ENCODE measurements around the gene RPTOR.

Gene RPTOR

DNA sequence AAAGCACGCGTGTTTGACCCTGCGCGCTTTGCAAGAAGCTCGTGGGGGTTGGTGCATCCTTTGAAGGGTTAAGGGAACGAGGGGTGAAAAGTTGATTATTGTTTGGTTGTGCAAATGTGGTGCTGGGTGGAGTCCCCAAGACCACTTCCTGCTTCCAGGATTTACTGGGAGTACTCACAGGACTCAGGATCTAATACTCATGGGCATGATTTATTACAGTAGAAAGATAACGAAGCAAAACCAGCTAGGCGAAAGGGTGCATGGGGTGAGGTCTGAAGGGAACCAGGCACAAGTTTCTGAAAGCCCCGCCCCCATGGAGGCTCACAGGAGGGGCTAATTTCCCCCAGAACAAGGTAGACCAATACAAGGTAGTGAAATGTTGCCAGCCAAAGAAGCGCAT lies 58.8 kb downstream of the RPTOR start:
- H3K27ac ChIP-seq (ENCODE audit: low read length) = no peak overlapping the region
- H3K27me3 ChIP-seq (ENCODE audit: control insufficient read depth, insufficient read depth, low read length) = no peaks in the 10 kb centered on the region; the same call in 1 of the 2 replicates
- no peaks in the 10 kb centered on the region for H3K4me1 ChIP-seq (ENCODE audit: control insufficient read depth, insufficient read depth, low read length)
- H3K9me3 ChIP-seq (ENCODE audit: control insufficient read depth, insufficient read depth, low read length) = no peaks in the 10 kb centered on the region
- no peaks in the 10 kb centered on the region for H3K36me3 ChIP-seq (ENCODE audit: control insufficient read depth, insufficient read depth, low read length)
- 100% methylated on average over 1 of the region's 10 CpGs for WGBS (ENCODE audit: insufficient coverage, insufficient read length)
- H3K4me3 ChIP-seq (ENCODE audit: low read length) = no peak overlapping the region
- DNase-seq (ENCODE audit: low read depth, low spot score) = no peak

DNA sequence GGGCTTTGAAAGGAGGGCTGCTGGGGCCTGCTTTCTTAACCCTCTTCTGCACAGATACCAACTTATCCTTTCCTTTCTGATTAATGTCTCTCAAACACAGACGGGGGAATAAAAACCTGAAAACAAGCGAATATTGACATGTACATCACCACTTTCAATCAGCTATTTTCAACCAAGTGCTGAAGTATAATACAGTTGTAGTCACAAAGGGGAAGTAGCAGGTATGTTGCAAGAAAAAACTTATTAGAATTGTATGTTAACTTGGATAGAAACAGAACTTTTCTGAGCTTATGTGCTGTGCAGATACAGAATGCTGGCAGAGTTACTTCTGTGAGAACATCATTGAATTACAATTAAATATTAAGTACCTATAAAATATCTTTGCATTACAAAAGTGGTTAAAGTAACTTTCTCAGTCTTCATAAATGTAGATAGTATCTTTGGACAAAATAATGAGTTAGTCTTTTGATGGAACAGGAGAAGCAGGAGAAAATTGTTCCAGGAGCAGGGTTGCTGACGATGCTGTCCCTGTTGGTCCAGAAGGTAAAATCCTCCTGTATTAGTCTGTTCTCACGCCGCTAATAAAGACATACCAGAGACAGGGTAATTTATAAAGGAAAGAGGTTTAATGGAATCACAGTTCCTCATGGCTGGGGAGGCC lies 59.5 kb downstream of the RPTOR start:
- H3K27ac ChIP-seq (ENCODE audit: low read length) = no peak overlapping the region
- WGBS (ENCODE audit: insufficient coverage, insufficient read length) = no CpG with 5 or more reads among the region's 5 CpGs
- no peak for DNase-seq (ENCODE audit: low read depth, low spot score)
- no peaks in the 10 kb centered on the region for H3K4me1 ChIP-seq (ENCODE audit: control insufficient read depth, insufficient read depth, low read length)
- H3K36me3 ChIP-seq (ENCODE audit: control insufficient read depth, insufficient read depth, low read length) = no peaks in the 10 kb centered on the region
- no peak overlapping the region for H3K4me3 ChIP-seq (ENCODE audit: low read length)
- no peaks in the 10 kb centered on the region for H3K9me3 ChIP-seq (ENCODE audit: control insufficient read depth, insufficient read depth, low read length)
- no peaks in the 10 kb centered on the region; the same call in 1 of the 2 replicates for H3K27me3 ChIP-seq (ENCODE audit: control insufficient read depth, insufficient read depth, low read length)

DNA sequence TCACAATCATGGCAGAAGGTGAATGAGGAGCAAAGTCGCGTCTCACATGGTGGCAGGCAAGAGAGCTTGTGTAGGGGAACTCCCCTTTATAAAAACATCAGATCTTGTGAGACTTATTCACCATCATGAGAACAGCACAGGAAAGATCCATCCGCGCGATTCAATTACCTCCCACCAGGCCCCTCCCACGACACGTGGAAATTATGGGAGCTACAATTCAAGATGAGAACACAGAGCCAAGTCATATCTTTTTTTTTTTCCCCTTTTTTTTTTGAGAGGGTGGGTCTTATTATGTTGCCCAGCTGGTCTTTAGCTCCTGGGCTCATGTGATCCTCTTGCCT lies 60.0 kb downstream of the RPTOR start:
- no peak for DNase-seq (ENCODE audit: low read depth, low spot score)
- no peaks in the 10 kb centered on the region for H3K9me3 ChIP-seq (ENCODE audit: control insufficient read depth, insufficient read depth, low read length)
- H3K27ac ChIP-seq (ENCODE audit: low read length) = no peak overlapping the region
- WGBS (ENCODE audit: insufficient coverage, insufficient read length) = no CpG with 5 or more reads among the region's 7 CpGs
- H3K4me3 ChIP-seq (ENCODE audit: low read length) = no peak overlapping the region
- no peaks in the 10 kb centered on the region for H3K4me1 ChIP-seq (ENCODE audit: control insufficient read depth, insufficient read depth, low read length)
- H3K36me3 ChIP-seq (ENCODE audit: control insufficient read depth, insufficient read depth, low read length) = no peaks in the 10 kb centered on the region
- H3K27me3 ChIP-seq (ENCODE audit: control insufficient read depth, insufficient read depth, low read length) = no peaks in the 10 kb centered on the region; the same call in 1 of the 2 replicates

DNA sequence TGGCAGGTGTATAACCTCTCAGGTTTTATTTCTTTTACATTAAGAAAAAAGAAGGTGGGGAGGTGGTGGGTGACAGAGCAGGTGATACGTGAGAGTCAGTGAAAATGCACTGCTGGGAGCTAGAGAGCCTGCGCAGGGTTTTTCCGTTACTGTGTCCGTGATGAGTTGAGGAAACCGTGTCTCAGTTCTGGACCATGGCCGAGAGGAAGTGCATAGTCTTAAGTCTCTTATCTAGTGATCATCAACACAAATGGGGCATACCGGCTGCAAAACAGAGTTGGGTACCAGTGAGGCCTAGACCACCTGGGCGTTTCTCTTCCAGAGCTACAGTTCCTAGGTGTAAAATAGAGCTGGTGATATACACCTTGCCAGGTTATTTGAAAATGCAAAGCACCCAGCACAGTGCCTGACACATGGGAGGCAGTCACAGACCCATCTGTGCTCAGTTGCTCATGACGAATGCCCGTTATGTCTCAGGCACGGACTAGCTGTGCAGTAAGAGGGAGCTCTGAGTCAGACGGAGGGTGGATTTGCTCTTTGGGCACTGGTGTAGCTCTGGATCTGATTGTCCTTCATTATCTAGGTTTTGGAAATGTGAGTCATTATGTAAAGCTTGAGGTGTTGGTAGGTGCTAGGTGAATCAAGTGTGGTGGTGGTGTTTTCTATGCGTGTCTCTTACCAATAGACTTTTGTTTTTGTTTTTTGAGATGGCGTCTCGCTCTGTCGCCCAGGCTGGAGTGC lies 60.9 kb downstream of the RPTOR start:
- no CpG with 5 or more reads among the region's 16 CpGs for WGBS (ENCODE audit: insufficient coverage, insufficient read length)

DNA sequence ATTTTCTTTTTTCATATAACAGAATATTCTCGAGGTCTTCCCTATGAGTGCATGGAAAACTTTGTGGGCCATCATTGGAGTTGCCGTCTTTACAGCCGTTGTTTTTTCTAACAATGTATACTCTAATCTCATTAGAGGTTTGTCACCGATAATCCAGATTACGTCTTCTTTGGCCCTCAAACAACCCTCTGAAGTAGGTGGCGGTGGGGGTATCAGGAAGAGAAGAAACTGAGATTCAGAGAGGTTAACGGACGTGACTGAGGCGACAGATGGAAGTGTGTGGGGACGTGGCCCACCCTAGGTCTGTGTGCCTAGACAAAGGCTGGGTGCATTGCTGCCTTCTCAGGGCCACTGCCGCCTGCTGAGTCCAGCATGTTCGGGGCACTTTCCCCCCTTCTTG lies 63.7 kb downstream of the RPTOR start:
- no peak overlapping the region for H3K4me3 ChIP-seq (ENCODE audit: low read length)
- H3K27ac ChIP-seq (ENCODE audit: low read length) = no peak overlapping the region
- no peak for DNase-seq (ENCODE audit: low read depth, low spot score)
- no peaks in the 10 kb centered on the region; the same call in 1 of the 2 replicates for H3K27me3 ChIP-seq (ENCODE audit: control insufficient read depth, insufficient read depth, low read length)
- H3K36me3 ChIP-seq (ENCODE audit: control insufficient read depth, insufficient read depth, low read length) = no peaks in the 10 kb centered on the region
- H3K9me3 ChIP-seq (ENCODE audit: control insufficient read depth, insufficient read depth, low read length) = no peaks in the 10 kb centered on the region
- WGBS (ENCODE audit: insufficient coverage, insufficient read length) = no CpG with 5 or more reads among the region's 12 CpGs
- H3K4me1 ChIP-seq (ENCODE audit: control insufficient read depth, insufficient read depth, low read length) = no peaks in the 10 kb centered on the region

More for the DNA sequence above, 60.9 kb downstream of the RPTOR start:
- no peak for DNase-seq (ENCODE audit: low read depth, low spot score)
- no peak overlapping the region for H3K4me3 ChIP-seq (ENCODE audit: low read length)
- H3K27me3 ChIP-seq (ENCODE audit: control insufficient read depth, insufficient read depth, low read length) = no peaks in the 10 kb centered on the region; the same call in 1 of the 2 replicates
- no peaks in the 10 kb centered on the region for H3K4me1 ChIP-seq (ENCODE audit: control insufficient read depth, insufficient read depth, low read length)
- H3K36me3 ChIP-seq (ENCODE audit: control insufficient read depth, insufficient read depth, low read length) = no peaks in the 10 kb centered on the region
- no peak overlapping the region for H3K27ac ChIP-seq (ENCODE audit: low read length)
- H3K9me3 ChIP-seq (ENCODE audit: control insufficient read depth, insufficient read depth, low read length) = no peaks in the 10 kb centered on the region

DNA sequence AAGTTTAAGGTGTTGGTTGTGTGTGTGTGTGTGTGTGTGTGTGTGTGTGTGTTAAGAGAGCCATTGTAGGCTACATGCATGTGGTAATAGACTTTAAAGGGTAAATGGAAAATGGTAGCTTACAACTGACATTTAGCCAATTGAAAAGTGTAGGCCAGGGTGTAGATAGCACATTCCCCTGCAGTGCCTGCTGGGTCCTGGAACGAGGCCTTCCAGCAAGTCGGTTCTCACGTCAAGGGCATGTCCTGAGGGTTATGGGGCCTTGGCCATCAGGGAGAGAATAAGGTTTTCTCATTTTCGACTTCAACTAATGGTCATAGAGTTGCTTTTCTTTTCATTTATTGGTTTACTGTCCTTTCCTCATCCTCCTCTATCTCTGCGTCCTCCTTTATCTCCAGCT lies 65.1 kb downstream of the RPTOR start:
- Histone ChIP-seq H3K9me3 (ENCODE audit: control insufficient read depth, insufficient read depth, low read length) (no peaks in the 10 kb centered on the region), H3K4me3 (ENCODE audit: low read length) (no peak overlapping the region), H3K27ac (ENCODE audit: low read length) (no peak overlapping the region), H3K36me3 (ENCODE audit: control insufficient read depth, insufficient read depth, low read length) (no peaks in the 10 kb centered on the region), H3K4me1 (ENCODE audit: control insufficient read depth, insufficient read depth, low read length) (no peaks in the 10 kb centered on the region), H3K27me3 (ENCODE audit: control insufficient read depth, insufficient read depth, low read length) (no peaks in the 10 kb centered on the region; the same call in 1 of the 2 replicates)
- no CpG with 5 or more reads among the region's 5 CpGs for WGBS (ENCODE audit: insufficient coverage, insufficient read length)
- no peak for DNase-seq (ENCODE audit: low read depth, low spot score)

DNA sequence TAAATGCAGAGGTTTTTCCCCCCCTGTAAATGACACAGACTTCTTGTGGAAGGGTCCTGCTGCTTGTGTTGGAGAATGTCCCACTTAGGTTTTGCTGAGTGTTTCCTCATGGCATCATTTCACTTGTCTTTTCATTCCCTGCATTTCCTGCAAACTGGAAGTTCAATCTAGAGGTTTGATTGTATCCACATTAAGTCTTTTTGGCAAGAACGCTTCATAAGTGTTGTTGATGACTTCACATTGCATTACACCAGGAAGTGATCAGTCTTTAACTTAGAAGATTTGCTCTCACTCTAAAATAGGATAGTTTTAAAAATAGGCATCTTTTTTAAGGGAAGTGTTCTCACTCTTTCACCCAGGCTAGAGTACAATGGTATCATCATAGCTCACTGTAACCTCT lies 67.2 kb downstream of the RPTOR start:
- no peak for DNase-seq (ENCODE audit: low read depth, low spot score)
- Histone ChIP-seq H3K36me3 (ENCODE audit: control insufficient read depth, insufficient read depth, low read length) (no peaks in the 10 kb centered on the region), H3K9me3 (ENCODE audit: control insufficient read depth, insufficient read depth, low read length) (no peaks in the 10 kb centered on the region), H3K4me1 (ENCODE audit: control insufficient read depth, insufficient read depth, low read length) (no peaks in the 10 kb centered on the region), H3K27ac (ENCODE audit: low read length) (no peak overlapping the region), H3K27me3 (ENCODE audit: control insufficient read depth, insufficient read depth, low read length) (no peaks in the 10 kb centered on the region; the same call in 1 of the 2 replicates), H3K4me3 (ENCODE audit: low read length) (no peak overlapping the region)
- no CpG with 5 or more reads among the region's 1 CpG for WGBS (ENCODE audit: insufficient coverage, insufficient read length)

DNA sequence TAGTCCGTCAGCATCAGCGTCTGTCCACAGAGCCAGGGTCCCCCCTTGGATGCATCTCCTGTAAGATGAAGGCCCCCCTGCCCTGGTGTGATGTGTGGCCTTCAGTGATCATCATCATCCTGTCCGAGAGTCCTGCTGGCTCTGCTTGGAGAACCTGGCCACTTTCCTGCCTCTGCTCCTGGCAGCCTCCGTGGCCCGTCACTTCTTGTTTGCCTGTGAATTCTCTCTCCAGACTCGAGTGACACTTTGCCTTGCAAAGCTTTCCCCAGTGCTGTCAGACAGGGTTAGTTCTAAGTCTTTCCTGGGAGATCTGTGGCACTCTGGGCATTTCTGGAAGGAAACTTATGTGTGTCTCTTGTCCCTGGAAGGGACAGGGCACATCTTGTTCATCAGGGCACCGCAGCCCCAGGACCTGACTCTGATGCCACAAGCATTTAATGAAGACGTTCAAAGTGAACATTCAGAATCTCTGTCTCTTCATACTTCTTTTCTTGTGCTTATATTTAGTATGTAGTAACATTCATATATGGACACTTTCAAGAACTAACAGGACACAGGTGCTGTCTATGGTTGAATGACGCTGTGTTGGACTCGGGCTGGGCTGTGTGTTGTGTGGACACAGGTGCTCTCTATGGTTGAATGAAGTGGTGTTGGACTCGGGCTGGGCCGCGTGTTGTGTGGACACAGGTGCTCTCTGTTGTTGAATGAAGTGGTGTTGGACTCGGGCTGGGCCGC lies 68.5 kb downstream of the RPTOR start:
- no peaks in the 10 kb centered on the region for H3K36me3 ChIP-seq (ENCODE audit: control insufficient read depth, insufficient read depth, low read length)
- H3K4me3 ChIP-seq (ENCODE audit: low read length) = no peak overlapping the region
- no peaks in the 10 kb centered on the region; the same call in 1 of the 2 replicates for H3K27me3 ChIP-seq (ENCODE audit: control insufficient read depth, insufficient read depth, low read length)
- H3K9me3 ChIP-seq (ENCODE audit: control insufficient read depth, insufficient read depth, low read length) = no peaks in the 10 kb centered on the region
- no peaks in the 10 kb centered on the region for H3K4me1 ChIP-seq (ENCODE audit: control insufficient read depth, insufficient read depth, low read length)
- no CpG with 5 or more reads among the region's 15 CpGs for WGBS (ENCODE audit: insufficient coverage, insufficient read length)
- no peak for DNase-seq (ENCODE audit: low read depth, low spot score)
- H3K27ac ChIP-seq (ENCODE audit: low read length) = no peak overlapping the region

DNA sequence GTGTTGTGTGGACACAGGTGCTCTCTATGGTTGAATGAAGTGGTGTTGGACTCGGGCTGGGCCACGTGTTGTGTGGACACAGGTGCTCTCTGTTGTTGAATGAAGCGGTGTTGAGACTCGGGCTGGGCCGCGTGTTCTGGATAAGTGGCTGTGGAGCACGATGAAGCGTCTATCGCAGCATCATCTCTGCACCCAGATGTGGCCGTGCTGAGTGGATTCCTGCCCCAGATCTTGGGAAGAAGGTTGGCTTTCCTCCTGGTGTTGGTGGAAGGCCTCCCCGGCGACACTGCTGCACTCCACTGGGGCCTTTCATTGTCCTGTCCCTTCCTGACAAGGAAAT lies 69.1 kb downstream of the RPTOR start:
- WGBS (ENCODE audit: insufficient coverage, insufficient read length) = no CpG with 5 or more reads among the region's 12 CpGs
- Histone ChIP-seq H3K4me3 (ENCODE audit: low read length) (no peak overlapping the region), H3K27ac (ENCODE audit: low read length) (no peak overlapping the region), H3K9me3 (ENCODE audit: control insufficient read depth, insufficient read depth, low read length) (no peaks in the 10 kb centered on the region), H3K27me3 (ENCODE audit: control insufficient read depth, insufficient read depth, low read length) (no peaks in the 10 kb centered on the region; the same call in 1 of the 2 replicates), H3K36me3 (ENCODE audit: control insufficient read depth, insufficient read depth, low read length) (no peaks in the 10 kb centered on the region), H3K4me1 (ENCODE audit: control insufficient read depth, insufficient read depth, low read length) (no peaks in the 10 kb centered on the region)
- no peak for DNase-seq (ENCODE audit: low read depth, low spot score)

DNA sequence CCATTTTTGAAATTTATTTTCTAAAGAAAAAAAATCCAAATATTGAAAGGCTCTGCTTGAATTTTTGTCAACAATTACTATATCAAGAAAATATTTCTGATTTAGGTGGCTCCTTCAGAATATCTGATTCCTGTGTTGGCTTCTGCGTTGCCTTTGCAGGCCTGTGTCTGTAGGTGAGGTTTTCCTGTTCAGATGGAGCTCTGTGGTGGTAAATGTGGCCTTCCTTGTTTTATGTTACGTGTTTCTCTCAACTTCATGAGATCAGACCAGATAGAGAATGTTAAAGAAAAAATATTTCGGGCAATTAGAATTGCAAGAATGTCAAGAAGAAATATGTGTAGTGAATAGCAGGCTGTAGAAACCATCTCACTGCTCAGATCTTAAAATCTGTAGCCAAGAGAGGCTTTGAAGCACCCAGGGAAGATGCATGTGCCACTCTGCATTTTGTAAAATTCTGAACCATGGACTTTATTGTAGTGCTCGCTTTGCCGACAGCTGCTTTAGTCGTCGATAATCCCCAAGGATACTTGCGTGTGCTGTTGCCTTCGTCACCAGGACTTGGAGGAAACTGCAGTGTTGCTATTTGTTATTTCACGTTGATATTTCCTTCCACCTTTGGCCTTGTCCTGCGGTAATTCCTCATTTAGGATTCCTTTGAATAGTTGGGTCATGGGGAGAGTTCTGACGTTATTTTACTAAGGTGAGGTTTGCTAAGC lies 69.9 kb downstream of the RPTOR start:
- H3K27ac ChIP-seq (ENCODE audit: low read length) = no peak overlapping the region
- no peak for DNase-seq (ENCODE audit: low read depth, low spot score)
- H3K27me3 ChIP-seq (ENCODE audit: control insufficient read depth, insufficient read depth, low read length) = no peaks in the 10 kb centered on the region; the same call in 1 of the 2 replicates
- no CpG with 5 or more reads among the region's 12 CpGs for WGBS (ENCODE audit: insufficient coverage, insufficient read length)
- H3K4me3 ChIP-seq (ENCODE audit: low read length) = no peak overlapping the region
- H3K36me3 ChIP-seq (ENCODE audit: control insufficient read depth, insufficient read depth, low read length) = no peaks in the 10 kb centered on the region
- H3K4me1 ChIP-seq (ENCODE audit: control insufficient read depth, insufficient read depth, low read length) = no peaks in the 10 kb centered on the region
- no peaks in the 10 kb centered on the region for H3K9me3 ChIP-seq (ENCODE audit: control insufficient read depth, insufficient read depth, low read length)
